ENCODE measurements around the gene HOXB8.
A peak's percentile ranks its signal among the peaks of the same experiment; 100 is the strongest.

HOXB8 gene

GRCh38 chr17:48615047-48615962 is at the start of gene HOXB8:
Gene HOXB8, minus strand, starts transcription at chr17:48615292. Its CDS starts 588 bp downstream, at chr17:48614704.
- Histone ChIP-seq H3K9ac (ENCODE audit: insufficient read length) (peak within 1 kb of the TSS; percentile 51), H3K36me3 (ENCODE audit: insufficient read depth, low read length) (no peaks in the 10 kb centered on the region), H3K4me3 (peak within 1 kb of the TSS; percentile 84), H3K9me3 (ENCODE audit: low read depth, low read length) (no peaks in the 10 kb centered on the region), H3K27ac (no peak within 1 kb of the TSS)
- DNase-seq (ENCODE audit: low read depth, low spot score), result no peak
- peak; percentile 73 for TF ChIP-seq FOXP2 (optimal IDR thresholded peaks at IDR 0.05; ENCODE audit: control extremely low read depth, extremely low read length, insufficient read depth)
- no peak for TF ChIP-seq EZH2 (IDR thresholded peaks at IDR 0.05)

GRCh38 chr17:48663134-48663924 is 48.2 kb upstream of the HOXB8 start:
- H3K9me3 ChIP-seq (ENCODE audit: low read depth, low read length), result no peaks in the 10 kb centered on the region
- TF ChIP-seq POLR2AphosphoS5 (IDR thresholded peaks at IDR 0.05; ENCODE audit: borderline replicate concordance, low read depth, low read length) (no peak), FOXP2 (optimal IDR thresholded peaks at IDR 0.05; ENCODE audit: control extremely low read depth, extremely low read length, insufficient read depth) (no peak), EZH2 (IDR thresholded peaks at IDR 0.05) (no peak)
- H3K9ac ChIP-seq (ENCODE audit: insufficient read length), result no peak overlapping the region

GRCh38 chr17:48655913-48656312 is 40.8 kb upstream of the HOXB8 start:
- no peaks in the 10 kb centered on the region for H3K9me3 ChIP-seq (ENCODE audit: low read depth, low read length)
- H3K36me3 ChIP-seq (ENCODE audit: insufficient read depth, low read length), result no peaks in the 10 kb centered on the region
- no peak overlapping the region for H3K27ac ChIP-seq
- TF ChIP-seq POLR2AphosphoS5 (IDR thresholded peaks at IDR 0.05; ENCODE audit: borderline replicate concordance, low read depth, low read length) (no peak), EZH2 (IDR thresholded peaks at IDR 0.05) (no peak), FOXP2 (optimal IDR thresholded peaks at IDR 0.05; ENCODE audit: control extremely low read depth, extremely low read length, insufficient read depth) (no peak)
- no peak for DNase-seq (ENCODE audit: low read depth, low spot score)
- H3K9ac ChIP-seq (ENCODE audit: insufficient read length), result no peak overlapping the region
- H3K4me3 ChIP-seq, result no peak overlapping the region

More at GRCh38 chr17:48663134-48663924, 48.2 kb upstream of the HOXB8 start:
- no peak overlapping the region for H3K4me3 ChIP-seq
- H3K36me3 ChIP-seq (ENCODE audit: insufficient read depth, low read length), result no peaks in the 10 kb centered on the region
- no peak for DNase-seq (ENCODE audit: low read depth, low spot score)
- H3K27ac ChIP-seq, result no peak overlapping the region

GRCh38 chr17:48649741-48650140 is 34.6 kb upstream of the HOXB8 start:
- no peak for TF ChIP-seq POLR2AphosphoS5 (IDR thresholded peaks at IDR 0.05; ENCODE audit: borderline replicate concordance, low read depth, low read length)
- TF ChIP-seq FOXP2 (optimal IDR thresholded peaks at IDR 0.05; ENCODE audit: control extremely low read depth, extremely low read length, insufficient read depth), result no peak
- TF ChIP-seq EZH2 (IDR thresholded peaks at IDR 0.05), result no peak
- Histone ChIP-seq H3K4me3 (no peak overlapping the region), H3K27ac (peak overlapping the region; percentile 16; the same call in 1 of the 2 replicates), H3K9ac (ENCODE audit: insufficient read length) (no peak overlapping the region), H3K36me3 (ENCODE audit: insufficient read depth, low read length) (no peaks in the 10 kb centered on the region), H3K9me3 (ENCODE audit: low read depth, low read length) (no peaks in the 10 kb centered on the region)
- no peak for DNase-seq (ENCODE audit: low read depth, low spot score)

- no peak for TF ChIP-seq FOXP2 (optimal IDR thresholded peaks at IDR 0.05; ENCODE audit: control extremely low read depth, extremely low read length, insufficient read depth)
- TF ChIP-seq EZH2 (IDR thresholded peaks at IDR 0.05), result no peak
- no peak for TF ChIP-seq POLR2AphosphoS5 (IDR thresholded peaks at IDR 0.05; ENCODE audit: borderline replicate concordance, low read depth, low read length)
- no peaks in the 10 kb centered on the region for H3K9me3 ChIP-seq (ENCODE audit: low read depth, low read length)
- no peak overlapping the region for H3K9ac ChIP-seq (ENCODE audit: insufficient read length)
- no peak overlapping the region for H3K4me3 ChIP-seq
- H3K36me3 ChIP-seq (ENCODE audit: insufficient read depth, low read length), result no peaks in the 10 kb centered on the region
- H3K27ac ChIP-seq, result no peak overlapping the region
- DNase-seq (ENCODE audit: low read depth, low spot score), result no peak
Measured at GRCh38 chr17:48647963-48648245, 32.8 kb upstream of the HOXB8 start.

GRCh38 chr17:48647103-48647962 is 32.2 kb upstream of the HOXB8 start:
- no peak overlapping the region for H3K9ac ChIP-seq (ENCODE audit: insufficient read length)
- DNase-seq (ENCODE audit: low read depth, low spot score), result no peak
- no peak overlapping the region for H3K4me3 ChIP-seq

GRCh38 chr17:48646183-48647102 is 31.4 kb upstream of the HOXB8 start:
- Histone ChIP-seq H3K9ac (ENCODE audit: insufficient read length) (no peak overlapping the region), H3K4me3 (no peak overlapping the region), H3K9me3 (ENCODE audit: low read depth, low read length) (no peaks in the 10 kb centered on the region), H3K36me3 (ENCODE audit: insufficient read depth, low read length) (no peaks in the 10 kb centered on the region), H3K27ac (no peak overlapping the region)
- no peak for DNase-seq (ENCODE audit: low read depth, low spot score)
- TF ChIP-seq POLR2AphosphoS5 (IDR thresholded peaks at IDR 0.05; ENCODE audit: borderline replicate concordance, low read depth, low read length) (no peak), FOXP2 (optimal IDR thresholded peaks at IDR 0.05; ENCODE audit: control extremely low read depth, extremely low read length, insufficient read depth) (no peak), EZH2 (IDR thresholded peaks at IDR 0.05) (no peak)

More at GRCh38 chr17:48647103-48647962, 32.2 kb upstream of the HOXB8 start:
- H3K9me3 ChIP-seq (ENCODE audit: low read depth, low read length), result no peaks in the 10 kb centered on the region
- H3K36me3 ChIP-seq (ENCODE audit: insufficient read depth, low read length), result no peaks in the 10 kb centered on the region
- TF ChIP-seq EZH2 (IDR thresholded peaks at IDR 0.05) (no peak), POLR2AphosphoS5 (IDR thresholded peaks at IDR 0.05; ENCODE audit: borderline replicate concordance, low read depth, low read length) (no peak), FOXP2 (optimal IDR thresholded peaks at IDR 0.05; ENCODE audit: control extremely low read depth, extremely low read length, insufficient read depth) (no peak)
- H3K27ac ChIP-seq, result no peak overlapping the region
